Skeletal muscle tissue (tissue), 4 donors: ENCODE measurements around the gene FARP2. TPM values are rescaled to one million over a fixed set of nuclear protein-coding genes. Genes with fewer than 3 reads are reported as not detected.
A peak's percentile ranks its signal among the peaks of the same experiment; 100 is the strongest.

ENCODE experiments used
- H3K27ac ChIP-seq: one replicate; pipeline ENCODE4 v1.7.0; 2013; ENCODE audit warnings: mild to moderate bottlenecking, low read depth, low read length, inconsistent platforms
- H3K27me3 ChIP-seq, 3 donors: one replicate each; pipeline ENCODE4 v1.7.0; 2013; ENCODE audit warnings: low read length in 3 of 3; ENCODE audit not compliant: control insufficient read depth in 3 of 3, insufficient read depth in 3 of 3
- H3K36me3 ChIP-seq, 3 donors: one replicate each; pipeline ENCODE4 v1.7.0; 2013; ENCODE audit warnings: low read length in 3 of 3; ENCODE audit not compliant: control insufficient read depth in 3 of 3, insufficient read depth in 3 of 3
- H3K4me1 ChIP-seq, 3 donors: one replicate each; pipeline ENCODE4 v1.7.0; 2013; ENCODE audit warnings: low read length in 3 of 3, mild to moderate bottlenecking in 3 of 3; ENCODE audit not compliant: control insufficient read depth in 3 of 3, insufficient read depth in 3 of 3
- H3K4me3 ChIP-seq, 3 donors: one replicate each; pipeline ENCODE4 v1.7.0; 2013; ENCODE audit warnings: low read length in 3 of 3
- H3K9ac ChIP-seq, 3 donors: one replicate each; pipeline ENCODE4 v1.7.0; 2013; ENCODE audit warnings: low read length in 3 of 3, mild to moderate bottlenecking in 3 of 3, moderate library complexity in 2 of 3, low read depth in 1 of 3
- H3K9me3 ChIP-seq, 3 donors: one replicate each; pipeline ENCODE4 v1.7.0; 2013; ENCODE audit warnings: low read length in 3 of 3; ENCODE audit not compliant: control insufficient read depth in 3 of 3
- total RNA-seq: library from RNA; depleted of rRNA; stranded (reverse); fragments of >200 nt; gene quantifications from one replicate; pipeline ENCODE4 v1.2.3, GENCODE V29; 2014
- donor health status: Osteomylitis.

The FARP2 gene
- total RNA-seq, 1 donor from 2014 or later, result 21.9 TPM

DNA sequence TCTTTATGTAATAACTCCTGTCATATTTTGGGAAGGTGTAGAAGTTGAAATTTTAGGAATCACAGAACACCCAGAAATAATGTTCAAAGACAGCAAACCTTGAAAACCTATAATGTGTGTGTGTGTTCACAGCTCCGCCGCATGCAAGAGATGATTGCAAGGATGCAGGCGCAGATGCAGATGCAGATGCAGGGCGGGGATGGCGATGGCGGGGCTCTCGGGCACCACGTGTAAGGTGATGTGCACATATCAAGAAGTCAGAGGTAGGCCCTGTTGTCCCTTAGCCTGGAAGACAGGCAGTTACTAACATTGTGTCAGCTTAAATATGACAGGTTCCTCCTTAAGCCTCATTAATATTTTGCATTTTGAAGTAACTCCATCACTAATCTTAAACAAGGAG, 6.1 kb upstream of the FARP2 start:
- Histone ChIP-seq H3K27ac (no peak overlapping the region), H3K27me3 (no peaks in the 10 kb centered on the region), H3K9me3 (no peaks in the 10 kb centered on the region), H3K4me1 (peaks cover 0 to 4% (median 1%) of the 10 kb centered on the region in 3 donors), H3K9ac (no peak overlapping the region), H3K36me3 (peaks cover 56 to 77% (median 74%) of the 10 kb centered on the region in 3 donors), H3K4me3 (no peak overlapping the region)

DNA sequence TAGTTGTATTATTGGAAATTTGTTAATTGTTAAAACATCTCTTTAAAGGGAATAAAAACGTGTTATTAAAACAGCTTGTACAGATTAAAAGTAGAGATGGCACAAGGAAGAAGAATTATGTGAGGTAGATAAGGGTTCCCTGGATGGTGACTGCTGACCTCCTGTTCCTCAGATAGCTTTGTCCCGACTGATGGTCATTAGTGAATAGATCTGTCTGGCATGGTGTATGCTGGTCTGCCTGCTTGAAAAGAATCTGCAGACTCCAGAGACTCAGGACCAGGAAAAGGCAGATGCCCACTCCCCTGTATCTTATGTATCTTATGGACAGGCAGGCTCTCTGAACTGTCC, 5.6 kb upstream of the FARP2 start:
- no peak overlapping the region for H3K9ac ChIP-seq
- peaks cover 0 to 8% (median 4%) of the 10 kb centered on the region in 3 donors for H3K4me1 ChIP-seq
- no peaks in the 10 kb centered on the region for H3K27me3 ChIP-seq
- no peak overlapping the region for H3K27ac ChIP-seq
- H3K4me3 ChIP-seq, result no peak overlapping the region
- peaks cover 52 to 72% (median 70%) of the 10 kb centered on the region in 3 donors for H3K36me3 ChIP-seq
- no peaks in the 10 kb centered on the region for H3K9me3 ChIP-seq

DNA sequence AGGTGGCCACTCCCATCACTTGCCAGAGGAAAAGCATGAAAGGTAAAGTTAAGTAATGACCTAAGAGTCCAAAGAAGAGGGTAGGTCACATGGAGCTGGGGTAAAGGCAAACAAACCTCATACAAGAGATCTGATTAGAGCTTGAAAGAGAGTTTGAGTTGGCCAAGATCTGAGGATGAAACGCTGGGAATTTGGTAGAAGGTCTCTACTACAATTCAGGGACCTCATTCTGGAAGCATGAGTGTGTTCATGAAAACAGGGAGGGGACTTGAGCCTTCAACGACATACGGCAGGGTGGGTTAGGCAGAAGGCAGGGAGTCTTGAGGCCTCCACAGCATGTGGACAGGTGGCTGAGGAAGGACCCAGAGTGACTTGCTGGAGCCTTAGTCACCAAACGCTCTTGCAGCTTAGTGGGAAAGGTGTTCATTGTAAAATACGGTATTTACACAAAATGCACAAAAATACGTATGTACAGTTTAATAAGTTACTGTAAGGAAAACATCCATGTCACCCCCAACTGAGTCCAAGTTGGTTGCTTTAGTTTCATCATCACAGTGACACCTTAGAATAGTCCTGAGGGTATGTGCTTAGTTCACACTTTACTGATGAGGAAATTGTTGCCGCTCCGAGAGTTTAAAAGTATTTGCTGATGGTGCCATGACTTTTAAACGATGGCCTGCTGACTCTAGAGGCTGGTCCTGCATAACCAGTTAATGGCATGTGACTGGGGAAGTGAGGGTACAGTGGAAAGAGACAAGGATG, 5.0 kb upstream of the FARP2 start:
- Histone ChIP-seq H3K4me3 (no peak overlapping the region), H3K4me1 (peaks cover 0 to 8% (median 4%) of the 10 kb centered on the region in 3 donors), H3K9me3 (no peaks in the 10 kb centered on the region), H3K9ac (no peak overlapping the region), H3K36me3 (peaks cover 47 to 67% (median 64%) of the 10 kb centered on the region in 3 donors), H3K27me3 (no peaks in the 10 kb centered on the region), H3K27ac (no peak overlapping the region)

DNA sequence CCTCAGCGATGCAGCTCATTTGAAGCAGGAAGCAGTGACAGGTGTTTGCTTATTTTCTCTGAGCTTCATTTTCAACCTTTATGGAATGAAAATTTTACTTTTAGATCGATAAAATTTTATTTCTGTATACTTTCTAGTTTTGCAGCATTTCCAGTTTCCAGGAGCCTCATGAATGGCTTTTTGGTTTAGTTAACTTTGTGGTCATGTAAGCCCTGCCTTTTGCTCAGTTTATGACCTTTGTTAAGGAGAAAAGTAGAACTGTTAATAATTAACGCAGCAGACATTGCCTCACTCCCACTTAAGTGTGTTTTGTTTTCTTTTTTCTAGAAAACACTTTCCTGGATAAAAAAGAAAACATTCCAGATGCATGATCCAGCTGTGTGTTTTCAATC, 4.4 kb upstream of the FARP2 start:
- Histone ChIP-seq H3K4me1 (peaks cover under 1 to 10% (median 7%) of the 10 kb centered on the region in 3 donors), H3K9me3 (no peaks in the 10 kb centered on the region), H3K36me3 (peaks cover 43 to 61% (median 58%) of the 10 kb centered on the region in 3 donors), H3K4me3 (no peak overlapping the region), H3K27ac (no peak overlapping the region), H3K9ac (no peak overlapping the region), H3K27me3 (no peaks in the 10 kb centered on the region)

DNA sequence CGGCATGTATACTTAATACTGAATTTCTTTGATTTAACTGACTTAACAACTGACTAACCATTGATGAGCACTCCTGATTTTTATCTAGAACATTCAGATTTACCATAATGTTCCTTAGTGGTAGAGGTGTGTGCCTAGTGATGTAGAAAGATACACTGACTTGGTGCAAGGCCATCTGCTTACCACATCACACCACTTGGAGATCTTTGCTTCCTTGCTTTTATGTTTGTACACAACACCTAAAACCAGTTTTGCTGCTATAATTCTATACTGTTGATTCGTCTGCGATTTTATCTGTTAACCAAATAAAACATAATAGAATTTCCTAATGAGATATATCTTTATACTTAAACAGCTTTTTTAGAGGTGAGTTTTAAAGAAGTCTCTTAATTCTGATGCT, 3.9 kb upstream of the FARP2 start:
- no peak overlapping the region for H3K4me3 ChIP-seq
- peaks cover 37 to 55% (median 52%) of the 10 kb centered on the region in 3 donors for H3K36me3 ChIP-seq
- peaks cover 7 to 13% (median 13%) of the 10 kb centered on the region in 3 donors for H3K4me1 ChIP-seq
- no peaks in the 10 kb centered on the region for H3K9me3 ChIP-seq
- H3K27me3 ChIP-seq, result no peaks in the 10 kb centered on the region
- H3K9ac ChIP-seq, result no peak overlapping the region
- no peak overlapping the region for H3K27ac ChIP-seq

DNA sequence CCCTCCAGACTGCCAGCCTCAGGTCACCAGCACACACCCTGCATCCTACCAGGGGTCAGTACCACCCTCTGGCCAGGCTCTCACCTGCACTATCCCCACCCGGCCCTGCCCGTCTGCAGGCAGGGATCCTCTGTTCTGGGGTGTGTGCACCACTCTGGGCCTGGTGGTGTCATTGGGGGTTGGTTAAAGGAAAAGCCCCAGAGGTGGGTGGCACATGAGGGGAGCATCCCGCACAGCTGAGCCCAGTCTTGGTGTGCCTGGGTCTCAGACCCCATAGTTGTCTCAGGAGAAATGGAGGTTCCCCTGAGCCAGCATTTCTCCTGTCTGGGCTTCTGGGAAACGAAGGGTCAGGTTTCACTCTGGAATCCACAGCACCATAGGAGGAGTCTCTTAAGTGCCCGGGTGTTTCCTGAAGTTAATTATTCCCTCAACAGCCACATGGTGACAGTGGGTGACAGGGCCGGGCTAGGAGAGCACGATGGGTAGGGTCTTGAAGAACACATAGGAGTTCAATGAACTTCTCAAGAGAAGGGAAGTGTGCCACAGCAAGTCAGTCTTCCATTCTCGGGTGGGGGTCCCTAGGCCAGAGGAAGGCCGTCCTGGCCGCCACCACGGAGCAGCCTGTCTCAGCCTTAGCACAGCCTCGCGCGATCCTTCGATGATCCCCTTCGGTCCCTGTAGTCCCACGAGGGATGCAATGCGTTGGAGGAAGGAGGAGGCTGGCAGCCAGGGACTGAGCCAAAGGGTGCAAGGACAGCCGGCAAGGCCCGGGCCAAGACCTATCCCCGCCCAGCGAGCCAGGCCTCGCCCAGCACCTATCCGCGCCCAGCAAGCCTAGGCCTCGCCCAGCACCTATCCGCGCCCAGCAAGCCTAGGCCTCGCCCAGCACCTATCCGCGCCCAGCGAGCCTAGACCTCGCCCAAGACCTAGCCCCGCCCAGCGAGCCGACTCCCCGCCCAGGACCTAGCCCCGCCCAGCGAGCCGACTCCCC, 1.1 kb upstream of the FARP2 start:
- no peaks in the 10 kb centered on the region for H3K9me3 ChIP-seq
- peaks cover 20 to 36% (median 34%) of the 10 kb centered on the region in 3 donors for H3K36me3 ChIP-seq
- no peaks in the 10 kb centered on the region for H3K27me3 ChIP-seq
- peaks cover 14 to 21% (median 18%) of the 10 kb centered on the region in 3 donors for H3K4me1 ChIP-seq
- no peak overlapping the region for H3K9ac ChIP-seq
- peak overlapping the region; percentile 51 to 68 (median 65) for H3K4me3 ChIP-seq
- H3K27ac ChIP-seq, result peak overlapping the region; percentile 52

DNA sequence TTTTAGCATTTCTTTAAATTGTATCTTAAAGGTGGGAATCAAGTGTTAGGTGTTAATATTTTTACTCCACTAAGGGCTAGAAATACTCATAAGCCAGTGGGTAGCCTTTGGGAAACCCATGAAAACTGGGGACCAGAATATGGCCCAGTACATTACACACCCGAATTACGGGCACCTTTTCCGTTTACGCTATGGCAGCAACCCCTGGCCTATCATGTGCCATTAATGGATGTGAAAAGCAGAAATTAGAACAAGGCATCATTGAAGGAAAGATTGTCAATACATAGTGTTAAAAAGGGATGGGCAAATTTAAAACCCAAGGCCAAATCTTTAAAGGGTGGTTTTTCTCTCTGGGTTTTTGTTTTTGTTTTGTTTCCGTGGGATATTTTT, 781 bp downstream of the FARP2 start:
- Histone ChIP-seq H3K27ac (peak overlapping the region; percentile 82), H3K36me3 (peaks cover 2 to 17% (median 15%) of the 10 kb centered on the region in 3 donors), H3K4me1 (peaks cover 18 to 21% (median 18%) of the 10 kb centered on the region in 3 donors), H3K9me3 (no peaks in the 10 kb centered on the region), H3K27me3 (no peaks in the 10 kb centered on the region), H3K4me3 (peak overlapping the region; percentile 75 to 81 (median 76)), H3K9ac (peak overlapping the region; percentile 85 to 92 (median 89))

DNA sequence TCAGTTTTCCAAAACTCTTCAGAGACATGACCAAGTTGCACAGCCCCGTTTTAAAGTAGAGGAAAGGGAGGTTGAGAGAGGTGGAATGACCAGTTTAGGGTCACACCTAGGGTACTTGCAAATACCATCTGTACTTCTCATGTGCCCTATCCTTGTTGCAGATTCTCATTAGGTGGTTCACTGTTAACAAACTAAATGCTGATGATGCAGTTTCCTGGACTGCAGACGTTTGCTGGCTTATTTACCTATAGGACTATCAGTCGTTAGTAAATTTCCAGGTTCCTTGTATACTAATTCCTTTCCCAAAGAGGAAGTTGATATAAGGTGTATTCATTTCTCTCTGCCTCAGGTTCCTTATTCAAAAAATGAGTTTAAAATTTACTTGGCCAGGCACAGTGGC, 1.4 kb downstream of the FARP2 start:
- Histone ChIP-seq H3K27ac (no peak overlapping the region), H3K27me3 (no peaks in the 10 kb centered on the region), H3K9me3 (no peaks in the 10 kb centered on the region), H3K36me3 (peaks cover 2 to 11% (median 9%) of the 10 kb centered on the region in 3 donors), H3K4me3 (peak overlapping the region in 1 of 3 donors; percentile 81), H3K4me1 (peaks cover 18 to 21% (median 19%) of the 10 kb centered on the region in 3 donors), H3K9ac (peak overlapping the region in 1 of 3 donors; percentile 89)

DNA sequence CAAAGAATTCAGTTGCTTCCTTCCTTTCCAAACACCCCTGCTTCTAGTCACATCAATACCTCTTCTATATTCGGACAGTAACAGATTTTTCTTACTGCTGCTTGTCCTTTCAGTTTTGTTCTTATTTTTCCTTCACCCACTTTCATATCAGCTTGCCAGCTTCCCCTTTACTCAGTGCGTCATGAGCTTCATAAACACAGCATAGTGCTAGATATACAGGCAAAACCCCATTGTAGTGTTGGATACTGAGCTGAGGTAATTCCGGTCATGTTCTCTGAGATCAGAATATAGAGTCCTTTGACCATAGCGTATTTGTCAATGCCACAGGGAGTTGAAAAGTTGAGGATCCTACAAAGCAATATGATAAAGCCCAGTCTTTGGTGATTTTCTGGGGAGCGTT, 2.4 kb downstream of the FARP2 start:
- peak overlapping the region in 1 of 3 donors; percentile 50 for H3K4me3 ChIP-seq

More for the DNA sequence above, 2.4 kb downstream of the FARP2 start:
- Histone ChIP-seq H3K36me3 (peaks cover 0 to 2% (median 0%) of the 10 kb centered on the region in 3 donors), H3K9me3 (no peaks in the 10 kb centered on the region), H3K27me3 (no peaks in the 10 kb centered on the region), H3K27ac (no peak overlapping the region), H3K4me1 (peaks cover 26 to 30% (median 28%) of the 10 kb centered on the region in 3 donors), H3K9ac (no peak overlapping the region)
